AG09319 (cell line): Measurements from ENCODE around the gene SORBS1.

Source experiments
- DNase-seq: peaks from one replicate; pipeline ENCODE4 v3.0.0-alpha.2; 2010; ENCODE audit warnings: low read depth; ENCODE audit errors: extremely low read depth
- TF ChIP-seq, protein P1 (sequence below): IDR thresholded peaks from 2 replicates; pipeline ENCODE4 v1.5.1; 2011; ENCODE audit warnings: low read depth, mild to moderate bottlenecking, inconsistent platforms, low read length, moderate library complexity

The SORBS1 gene

DNA sequence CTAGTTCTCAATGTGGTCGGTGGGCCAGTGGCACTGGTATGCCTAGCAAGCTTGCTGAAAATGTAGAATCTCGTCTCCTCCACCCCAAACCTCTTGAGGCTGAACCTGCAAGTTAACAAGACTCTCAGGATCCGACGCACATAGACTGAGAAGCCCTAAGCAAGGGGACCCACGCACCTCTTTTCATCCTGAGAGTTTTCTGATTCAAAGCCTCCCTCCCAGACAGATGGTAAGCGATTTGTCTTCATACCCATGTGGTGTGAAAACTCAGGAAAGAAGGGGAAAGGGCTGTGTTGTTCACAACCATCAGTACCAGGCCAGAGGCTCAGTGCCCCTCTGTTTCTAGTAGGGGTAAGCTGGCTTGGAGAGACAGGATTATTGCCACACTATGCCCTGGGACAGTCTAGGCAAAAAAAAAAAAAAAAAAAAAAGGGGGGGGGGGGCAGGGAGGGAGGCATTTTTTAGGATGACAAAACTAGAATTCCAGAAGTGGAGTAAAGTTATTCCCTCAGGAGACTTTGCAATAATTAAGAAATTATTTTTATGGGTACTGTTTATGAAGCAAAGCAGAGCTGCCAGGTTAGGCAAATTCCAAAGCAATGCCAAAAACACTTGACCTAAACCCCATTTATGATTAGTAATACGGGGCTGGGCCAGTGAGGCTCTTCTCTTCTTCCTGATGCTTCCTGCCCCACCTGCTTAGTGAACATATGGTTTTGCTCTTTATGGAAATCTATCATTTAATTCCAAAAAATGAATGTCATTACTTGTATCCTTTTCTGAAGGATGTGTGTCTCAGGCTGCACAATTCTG, 152.8 kb downstream of the SORBS1 start:
- DNase-seq = no peak
- TF ChIP-seq, protein P1, sequence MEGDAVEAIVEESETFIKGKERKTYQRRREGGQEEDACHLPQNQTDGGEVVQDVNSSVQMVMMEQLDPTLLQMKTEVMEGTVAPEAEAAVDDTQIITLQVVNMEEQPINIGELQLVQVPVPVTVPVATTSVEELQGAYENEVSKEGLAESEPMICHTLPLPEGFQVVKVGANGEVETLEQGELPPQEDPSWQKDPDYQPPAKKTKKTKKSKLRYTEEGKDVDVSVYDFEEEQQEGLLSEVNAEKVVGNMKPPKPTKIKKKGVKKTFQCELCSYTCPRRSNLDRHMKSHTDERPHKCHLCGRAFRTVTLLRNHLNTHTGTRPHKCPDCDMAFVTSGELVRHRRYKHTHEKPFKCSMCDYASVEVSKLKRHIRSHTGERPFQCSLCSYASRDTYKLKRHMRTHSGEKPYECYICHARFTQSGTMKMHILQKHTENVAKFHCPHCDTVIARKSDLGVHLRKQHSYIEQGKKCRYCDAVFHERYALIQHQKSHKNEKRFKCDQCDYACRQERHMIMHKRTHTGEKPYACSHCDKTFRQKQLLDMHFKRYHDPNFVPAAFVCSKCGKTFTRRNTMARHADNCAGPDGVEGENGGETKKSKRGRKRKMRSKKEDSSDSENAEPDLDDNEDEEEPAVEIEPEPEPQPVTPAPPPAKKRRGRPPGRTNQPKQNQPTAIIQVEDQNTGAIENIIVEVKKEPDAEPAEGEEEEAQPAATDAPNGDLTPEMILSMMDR = no peak

DNA sequence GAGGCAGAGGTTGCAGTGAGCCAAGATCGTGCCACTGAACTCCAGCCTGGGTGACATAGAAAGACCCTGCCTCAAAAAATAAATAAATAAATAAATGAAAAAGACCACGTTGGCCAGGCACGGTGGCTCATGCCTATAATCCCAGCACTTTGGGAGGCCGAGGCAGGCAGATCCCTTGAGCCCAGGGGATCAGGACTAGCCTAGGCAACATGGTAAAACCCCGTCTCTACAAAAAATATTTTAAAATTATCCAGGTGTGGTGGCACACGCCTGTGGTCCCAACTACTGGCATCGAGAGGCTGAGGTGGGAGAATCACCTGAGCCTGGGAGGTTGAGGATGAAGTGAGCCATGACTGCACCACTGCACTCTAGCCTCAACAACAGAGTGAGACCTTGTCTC, 153.6 kb downstream of the SORBS1 start:
- TF ChIP-seq, protein P1 = no peak
- no peak for DNase-seq

DNA sequence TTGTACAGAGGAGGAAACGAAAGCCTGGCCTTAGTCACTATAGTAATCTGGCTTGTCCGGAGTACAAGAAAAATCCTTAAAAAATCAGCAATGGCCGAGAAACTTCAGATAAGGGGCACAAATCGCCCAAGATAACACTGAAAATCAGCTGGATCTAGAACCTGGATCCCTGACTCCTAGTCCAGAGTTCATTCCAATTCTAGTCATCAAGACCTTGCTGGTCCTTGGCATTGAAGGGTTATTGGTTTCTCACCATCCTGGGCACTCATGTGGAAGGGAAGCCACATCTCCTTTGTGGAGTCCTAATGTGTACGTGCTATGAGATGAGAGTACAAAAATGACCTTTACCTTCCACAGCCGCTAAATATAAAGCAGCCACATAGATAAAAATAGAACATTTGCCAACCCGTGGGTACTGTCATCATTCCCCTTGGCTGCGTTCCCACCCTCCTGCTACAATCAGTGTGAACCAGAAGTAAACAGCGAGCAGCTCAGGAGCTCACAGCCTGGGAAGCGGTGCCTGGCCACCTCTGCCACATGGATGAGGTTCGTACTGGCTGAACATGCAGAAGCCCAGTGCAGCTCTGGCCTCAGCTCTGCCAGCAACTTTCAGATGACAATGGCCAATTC, 154.4 kb downstream of the SORBS1 start:
- TF ChIP-seq, protein P1 = no peak
- DNase-seq = no peak

DNA sequence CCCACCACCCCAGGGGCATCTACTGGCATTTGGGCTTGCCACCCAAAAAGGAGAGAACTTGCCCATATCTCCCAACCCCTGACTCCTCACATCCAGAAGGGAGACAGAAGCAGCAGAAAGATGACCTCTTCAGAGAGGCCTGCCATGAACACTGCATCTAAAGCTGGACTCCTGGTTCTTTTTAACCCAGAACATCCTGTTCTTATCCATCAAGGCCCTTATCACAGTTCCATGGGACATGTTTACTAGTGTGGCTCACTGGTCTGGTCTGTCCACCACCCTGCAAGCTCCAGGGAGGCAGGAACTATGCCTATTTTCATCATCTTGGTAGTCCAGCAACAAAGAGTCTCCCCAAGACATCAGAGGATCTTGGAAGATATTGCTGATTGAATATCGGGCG, 155.5 kb downstream of the SORBS1 start:
- TF ChIP-seq, protein P1 = no peak
- no peak for DNase-seq

DNA sequence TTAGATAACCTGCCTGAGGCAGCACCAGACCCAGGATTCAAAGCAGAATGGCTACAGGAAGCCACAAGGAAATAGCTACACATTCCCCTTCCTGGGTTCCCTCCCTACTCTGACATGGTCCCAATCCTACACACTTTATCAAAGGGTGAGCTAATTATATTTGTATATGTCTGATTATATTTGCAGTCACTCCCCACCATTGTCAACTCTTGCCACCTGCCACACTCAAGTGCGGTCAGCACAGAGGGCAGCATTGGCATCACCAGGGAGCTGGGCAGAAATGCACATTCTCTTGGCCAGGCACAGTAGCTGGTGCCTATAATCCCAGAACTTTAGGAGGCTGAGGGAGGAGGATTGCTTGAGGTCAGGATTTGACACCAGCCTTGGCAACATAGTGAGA, 156.3 kb downstream of the SORBS1 start:
- no peak for DNase-seq
- TF ChIP-seq, protein P1 = no peak

DNA sequence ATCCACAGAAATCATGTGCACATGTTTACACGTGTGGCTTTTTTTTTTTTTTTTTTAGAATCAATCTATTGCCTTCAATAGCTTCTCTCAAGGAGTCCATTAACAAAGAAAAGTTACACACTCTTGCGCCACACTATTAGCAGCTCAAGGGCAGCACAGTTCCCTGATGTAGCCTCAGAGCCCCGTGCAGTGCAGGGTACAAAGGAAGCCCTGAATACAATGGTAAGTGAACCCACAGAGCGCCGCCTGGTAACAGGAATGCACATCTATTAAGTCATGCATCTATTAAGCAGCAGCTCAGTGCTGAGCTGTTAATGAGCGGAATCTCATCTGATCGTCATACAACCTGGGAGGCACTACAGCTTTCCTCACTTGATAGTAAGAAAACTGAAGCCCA, 156.7 kb downstream of the SORBS1 start:
- no peak for DNase-seq
- TF ChIP-seq, protein P1 = no peak

DNA sequence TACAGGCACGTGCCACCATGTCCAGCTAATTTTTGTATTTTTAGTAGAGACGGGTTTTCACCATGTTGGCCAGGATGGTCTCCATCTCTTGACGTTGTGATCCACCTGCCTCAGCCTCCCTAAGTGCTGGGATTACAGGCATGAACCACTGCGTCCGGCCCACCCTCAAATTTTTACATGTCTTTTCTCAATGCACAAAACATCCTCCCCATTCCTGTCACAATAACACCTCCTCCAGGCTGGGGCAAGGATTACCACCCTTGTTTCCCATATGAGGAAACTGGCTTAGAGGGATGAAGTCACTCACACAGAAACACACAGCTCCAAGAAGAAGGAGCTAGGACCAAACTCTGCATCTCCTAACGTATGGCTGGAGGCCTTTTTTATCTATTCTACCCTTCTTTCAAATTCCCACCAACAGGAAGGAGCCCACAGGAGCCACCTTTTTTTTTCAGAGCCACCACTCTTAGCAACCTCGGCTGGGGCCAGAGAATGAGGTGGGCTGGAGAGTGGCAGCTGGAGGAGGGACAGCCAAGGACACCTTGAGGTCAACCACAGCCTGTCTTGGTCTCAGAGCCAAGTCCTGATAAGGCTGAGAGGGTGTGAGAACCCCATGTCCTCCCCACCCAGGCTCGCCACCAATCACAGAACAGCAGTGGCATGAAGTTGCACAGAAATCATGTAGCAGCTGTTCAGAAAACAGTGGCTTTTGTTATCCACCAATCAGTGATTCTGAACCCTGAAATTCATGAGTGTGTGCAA, 157.3 kb downstream of the SORBS1 start:
- no peak for DNase-seq

More for the DNA sequence above, 157.3 kb downstream of the SORBS1 start:
- TF ChIP-seq, protein P1 = no peak
